Measurements from ENCODE around the gene MINDY4.

DNA sequence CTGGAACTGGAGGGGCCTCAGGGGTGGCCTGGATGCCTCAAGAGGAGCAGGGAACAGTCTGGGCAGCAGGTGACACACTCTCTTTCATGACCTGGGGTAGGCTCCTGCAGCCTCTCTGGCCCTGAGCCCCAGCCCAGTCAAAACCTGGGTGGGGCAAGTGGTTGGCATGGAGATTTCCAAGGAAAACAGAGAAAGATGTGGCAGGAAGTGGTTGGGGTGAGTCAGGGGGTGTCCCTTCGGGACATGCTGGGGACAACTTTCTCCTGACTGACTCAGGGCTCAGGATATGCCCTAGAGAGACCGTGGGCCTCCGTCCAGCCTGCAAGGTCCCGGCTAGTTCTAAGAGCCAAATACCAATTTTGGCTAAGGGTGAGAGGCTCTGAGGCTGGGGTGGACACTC is 143.4 kb downstream of the MINDY4 start:
- TF ChIP-seq POLR2AphosphoS5 (IDR thresholded peaks at IDR 0.05) (no peak), POLR2A (IDR thresholded peaks at IDR 0.05) (no peak), EP300 (IDR thresholded peaks at IDR 0.05) (no peak)
- TF ChIP-seq, protein P1, sequence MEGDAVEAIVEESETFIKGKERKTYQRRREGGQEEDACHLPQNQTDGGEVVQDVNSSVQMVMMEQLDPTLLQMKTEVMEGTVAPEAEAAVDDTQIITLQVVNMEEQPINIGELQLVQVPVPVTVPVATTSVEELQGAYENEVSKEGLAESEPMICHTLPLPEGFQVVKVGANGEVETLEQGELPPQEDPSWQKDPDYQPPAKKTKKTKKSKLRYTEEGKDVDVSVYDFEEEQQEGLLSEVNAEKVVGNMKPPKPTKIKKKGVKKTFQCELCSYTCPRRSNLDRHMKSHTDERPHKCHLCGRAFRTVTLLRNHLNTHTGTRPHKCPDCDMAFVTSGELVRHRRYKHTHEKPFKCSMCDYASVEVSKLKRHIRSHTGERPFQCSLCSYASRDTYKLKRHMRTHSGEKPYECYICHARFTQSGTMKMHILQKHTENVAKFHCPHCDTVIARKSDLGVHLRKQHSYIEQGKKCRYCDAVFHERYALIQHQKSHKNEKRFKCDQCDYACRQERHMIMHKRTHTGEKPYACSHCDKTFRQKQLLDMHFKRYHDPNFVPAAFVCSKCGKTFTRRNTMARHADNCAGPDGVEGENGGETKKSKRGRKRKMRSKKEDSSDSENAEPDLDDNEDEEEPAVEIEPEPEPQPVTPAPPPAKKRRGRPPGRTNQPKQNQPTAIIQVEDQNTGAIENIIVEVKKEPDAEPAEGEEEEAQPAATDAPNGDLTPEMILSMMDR (IDR thresholded peaks at IDR 0.05) = no peak
